Neutrophil (primary cell): ENCODE measurements around the gene MIR17HG.

Experiments used
- H3K27ac ChIP-seq: fragments of 200-600 bp; sonication (generic); 2 replicates; pipeline ENCODE4 v1.5.1; 2016; ENCODE audit warnings: mild to moderate bottlenecking, moderate library complexity
- H3K27me3 ChIP-seq: fragments of 200-600 bp; sonication (generic); 2 replicates; pipeline ENCODE4 v1.6.0; 2016; ENCODE audit warnings: mild to moderate bottlenecking
- H3K36me3 ChIP-seq: fragments of 200-600 bp; sonication (generic); 2 replicates; pipeline ENCODE4 v1.5.1; 2017
- H3K4me1 ChIP-seq, 2 experiments: fragments of 200-600 bp in 1 of 2; sonication (generic) in 1 of 2; 1 replicate in 1 of 2; 2 replicates in 1 of 2; pipeline versions ENCODE4 v1.5.1 to v1.6.1; 2013 to 2016; ENCODE audit warnings: low read depth in 1 of 2, low read length in 1 of 2, mild to moderate bottlenecking in 1 of 2, moderate library complexity in 1 of 2; ENCODE audit not compliant: control insufficient read depth in 1 of 2, insufficient read depth in 1 of 2
- H3K4me3 ChIP-seq, 2 experiments: fragments of 200-600 bp in 1 of 2; sonication (generic) in 1 of 2; 1 replicate in 1 of 2; 2 replicates in 1 of 2; pipeline ENCODE4 v1.5.1; 2013 to 2016; ENCODE audit warnings: low read depth in 1 of 2, low read length in 1 of 2, mild to moderate bottlenecking in 1 of 2, moderate library complexity in 1 of 2
- H3K9me3 ChIP-seq: fragments of 200-600 bp; sonication (generic); 2 replicates; pipeline ENCODE4 v1.5.1; 2016
- CTCF ChIP-seq: fragments of 200-600 bp; sonication (generic); IDR thresholded peaks from 2 replicates; pipeline ENCODE4 v1.5.1; 2016; ENCODE audit warnings: antibody characterized with exemption

The MIR17HG gene

GRCh38 chr13:91346850-91347201, 661 bp upstream of the MIR17HG start:
- H3K4me3 ChIP-seq, result peak overlapping the region; percentile 74 to 76
- H3K36me3 ChIP-seq, result no peaks in the 10 kb centered on the region
- no peaks in the 10 kb centered on the region for H3K9me3 ChIP-seq
- no peak for TF ChIP-seq CTCF
- peak overlapping the region; percentile 64 for H3K27ac ChIP-seq
- peaks cover 36% of the 10 kb centered on the region for H3K27me3 ChIP-seq
- peaks cover 12% of the 10 kb centered on the region in 2 experiments for H3K4me1 ChIP-seq

- peaks cover 12% of the 10 kb centered on the region in 2 experiments for H3K4me1 ChIP-seq
- no peaks in the 10 kb centered on the region for H3K9me3 ChIP-seq
- H3K36me3 ChIP-seq, result no peaks in the 10 kb centered on the region
- no peak for TF ChIP-seq CTCF
- H3K27ac ChIP-seq, result peak overlapping the region; percentile 76
- H3K27me3 ChIP-seq, result peaks cover 26% of the 10 kb centered on the region
- peak overlapping the region; percentile 74 to 76 for H3K4me3 ChIP-seq
Measured at GRCh38 chr13:91347996-91348905, 764 bp downstream of the MIR17HG start.

- Histone ChIP-seq H3K36me3 (no peaks in the 10 kb centered on the region), H3K4me3 (peak overlapping the region; percentile 66 to 76)
- peak; percentile 97 for TF ChIP-seq CTCF
Measured at GRCh38 chr13:91348906-91349435, 1.5 kb downstream of the MIR17HG start.

GRCh38 chr13:91349992-91350911, 2.8 kb downstream of the MIR17HG start:
- no peaks in the 10 kb centered on the region for H3K9me3 ChIP-seq
- peaks cover 20% of the 10 kb centered on the region for H3K27me3 ChIP-seq
- no peak overlapping the region for H3K27ac ChIP-seq
- H3K4me3 ChIP-seq, result no peak overlapping the region
- H3K4me1 ChIP-seq, result peaks cover 12% of the 10 kb centered on the region in 2 experiments
- no peaks in the 10 kb centered on the region for H3K36me3 ChIP-seq
- TF ChIP-seq CTCF, result no peak

More at GRCh38 chr13:91348906-91349435, 1.5 kb downstream of the MIR17HG start:
- Histone ChIP-seq H3K4me1 (peaks cover 12% of the 10 kb centered on the region in 2 experiments), H3K9me3 (no peaks in the 10 kb centered on the region), H3K27ac (peak overlapping the region; percentile 76), H3K27me3 (peaks cover 26% of the 10 kb centered on the region)

- no peak overlapping the region for H3K27ac ChIP-seq
- H3K4me3 ChIP-seq, result no peak overlapping the region
- H3K27me3 ChIP-seq, result peaks cover 11% of the 10 kb centered on the region
- no peaks in the 10 kb centered on the region for H3K36me3 ChIP-seq
- no peak for TF ChIP-seq CTCF
- H3K9me3 ChIP-seq, result no peaks in the 10 kb centered on the region
- H3K4me1 ChIP-seq, result peaks cover 12% of the 10 kb centered on the region in 2 experiments
Measured at GRCh38 chr13:91351123-91351522, 3.6 kb downstream of the MIR17HG start.
